GM21717 (cell line): ENCODE results near the gene PSMD7.
"Not testable (repeated sequence)": the region's sequence is repeated elsewhere in the genome, so short reads cannot be mapped to it uniquely, and the experiment has no call there.

Experiments
- ATAC-seq: cut with Tn5 transposase; IDR thresholded peaks from one replicate; pipeline ENCODE4 v1.9.1; 2021; ENCODE audit warnings: mild to moderate bottlenecking, moderate library complexity; ENCODE audit not compliant: unreplicated experiment

PSMD7 gene

GRCh38 chr16:74353038-74353437 lies 56.4 kb downstream of the PSMD7 start:
- ATAC-seq: not testable (repeated sequence)
